Measurements from ENCODE around the gene ZBTB5.
"Not testable (repeated sequence)": the region's sequence is repeated elsewhere in the genome, so short reads cannot be mapped to it uniquely, and the experiment has no call there.

ZBTB5 gene

GRCh38 chr9:37446401-37446800 is 18.8 kb downstream of the ZBTB5 start:
- DNase-seq = no peak

GRCh38 chr9:37445832-37446231 is 19.4 kb downstream of the ZBTB5 start:
- DNase-seq = no peak

GRCh38 chr9:37444890-37445289 is 20.4 kb downstream of the ZBTB5 start:
- no peak for DNase-seq

GRCh38 chr9:37443566-37443965 is 21.7 kb downstream of the ZBTB5 start:
- no peak for DNase-seq

- DNase-seq = no peak
Measured at GRCh38 chr9:37442556-37442955, 22.7 kb downstream of the ZBTB5 start.

GRCh38 chr9:37441776-37442370 is 23.4 kb downstream of the ZBTB5 start:
- DNase-seq = no peak

GRCh38 chr9:37438359-37438758 is 26.9 kb downstream of the ZBTB5 start:
- no peak for DNase-seq

- no peak for DNase-seq
Measured at GRCh38 chr9:37437621-37438020, 27.6 kb downstream of the ZBTB5 start.

GRCh38 chr9:37437010-37437409 is 28.2 kb downstream of the ZBTB5 start:
- DNase-seq = no peak

- no peak for DNase-seq
Measured at GRCh38 chr9:37436540-37436939, 28.7 kb downstream of the ZBTB5 start.

- DNase-seq = no peak
Measured at GRCh38 chr9:37433867-37434371, 31.3 kb downstream of the ZBTB5 start.

GRCh38 chr9:37432020-37432419 is 33.2 kb downstream of the ZBTB5 start:
- no peak for DNase-seq

- no peak for DNase-seq
Measured at GRCh38 chr9:37430841-37431597, 34.2 kb downstream of the ZBTB5 start.

- no peak for DNase-seq
Measured at GRCh38 chr9:37429441-37430285, 35.6 kb downstream of the ZBTB5 start.

GRCh38 chr9:37428345-37428744 is 36.9 kb downstream of the ZBTB5 start:
- DNase-seq = no peak

- DNase-seq = no peak
Measured at GRCh38 chr9:37426846-37427245, 38.4 kb downstream of the ZBTB5 start.

GRCh38 chr9:37426431-37426830 is 38.8 kb downstream of the ZBTB5 start:
- DNase-seq = not testable (repeated sequence)

- DNase-seq = no peak
Measured at GRCh38 chr9:37425298-37425752, 39.9 kb downstream of the ZBTB5 start.

GRCh38 chr9:37424686-37425297 is 40.5 kb downstream of the ZBTB5 start:
- DNase-seq = no peak

- no peak for DNase-seq
Measured at GRCh38 chr9:37424204-37424685, 41.0 kb downstream of the ZBTB5 start.

- DNase-seq = no peak
Measured at GRCh38 chr9:37423508-37423907, 41.7 kb downstream of the ZBTB5 start.

GRCh38 chr9:37422289-37423104 is 42.8 kb downstream of the ZBTB5 start, which contains the start of gene GRHPR:
GRHPR (plus strand) TSS chr9:37422696; CDS start chr9:37422751, 55 bp downstream.
- no peak for DNase-seq

Measured in NCI-H1436 treated with DMSO at 0.1 percent for 48 hours (cell line).